ENCODE measurements around the gene POLR2B. TPM values are rescaled to one million over a fixed set of nuclear protein-coding genes. Genes with fewer than 3 reads are reported as not detected.

Gene POLR2B
- total RNA-seq, 1 experiment from 2014 or later: 108 TPM

- no peaks in the 10 kb centered on the region for H3K79me1 ChIP-seq (ENCODE audit: insufficient read depth, low read depth, low read length, poor library complexity, severe bottlenecking)
- no peaks in the 10 kb centered on the region for H3K27me3 ChIP-seq (ENCODE audit: insufficient read depth, low read length)
- WGBS (ENCODE audit: extremely low coverage, insufficient read length, low lambda C conversion rate): no CpG with 5 or more reads among the region's 3 CpGs
- TF ChIP-seq CTCF (conservative IDR thresholded peaks at IDR 0.05): no peak
- H2BK5ac ChIP-seq (ENCODE audit: insufficient read length, low read length): no peak overlapping the region
- no peak overlapping the region for H2BK15ac ChIP-seq (ENCODE audit: low read depth, low read length)
- no peaks in the 10 kb centered on the region for H3K27me3 Mint-ChIP-seq (ENCODE audit: low read depth)
- H3K4me1 Mint-ChIP-seq: peaks cover 6 to 9% of the 10 kb centered on the region in 2 experiments; a peak in 3 of 4 replicates
- H3K9ac ChIP-seq (ENCODE audit: extremely low read depth, insufficient read length, low read length): no peak overlapping the region
- no peaks in the 10 kb centered on the region; the same call in 1 of the 2 replicates for H3K4me1 ChIP-seq (ENCODE audit: insufficient read depth, low read length)
- H2AFZ ChIP-seq (ENCODE audit: low read length): no peak overlapping the region
- no peak overlapping the region for H3T11ph ChIP-seq (ENCODE audit: low read length)
- no peak overlapping the region for H3K27ac Mint-ChIP-seq
- no peaks in the 10 kb centered on the region for H3K9me3 ChIP-seq (ENCODE audit: control insufficient read depth, low read depth, low read length)
- no peak overlapping the region for H3K4me3 Mint-ChIP-seq
- H3K23ac ChIP-seq (ENCODE audit: insufficient read length, low read depth, low read length): no peak overlapping the region
- no peak overlapping the region for H3K4me2 ChIP-seq (ENCODE audit: insufficient read depth, insufficient read length, low read length)
- no peak overlapping the region for H3K27ac ChIP-seq (ENCODE audit: insufficient read length, low read depth, low read length)
- no peak overlapping the region for H2AK5ac ChIP-seq (ENCODE audit: insufficient read length, low read length)
- H2BK12ac ChIP-seq (ENCODE audit: insufficient read length, low read depth, low read length): no peak overlapping the region
- no peak overlapping the region for H3K18ac ChIP-seq (ENCODE audit: insufficient read length, low read depth, low read length)
- no peak overlapping the region for H4K8ac ChIP-seq (replicated peaks; ENCODE audit: insufficient read length, low read depth, low read length)
- no peak overlapping the region for H3K4ac ChIP-seq (ENCODE audit: low read depth, low read length)
- no peak overlapping the region for H3K56ac ChIP-seq (ENCODE audit: insufficient read length, low read depth, low read length)
- no peaks in the 10 kb centered on the region; a peak in 3 of 5 replicates for H3K9me3 Mint-ChIP-seq
- no peaks in the 10 kb centered on the region for H4K20me1 ChIP-seq (ENCODE audit: control insufficient read depth, insufficient read depth, insufficient read length)
- DNase-seq: no peak
- H4K5ac ChIP-seq (ENCODE audit: insufficient read length, low read depth, low read length): no peak overlapping the region
- no peak overlapping the region for H2BK120ac ChIP-seq (ENCODE audit: low read depth, low read length, poor library complexity, severe bottlenecking)
- H2BK20ac ChIP-seq (ENCODE audit: low read depth, low read length, poor library complexity, severe bottlenecking): no peak overlapping the region
- peaks cover 40 to 54% (median 45%) of the 10 kb centered on the region in 3 experiments for H3K36me3 Mint-ChIP-seq (ENCODE audit: insufficient read depth in 1 of 3, low read depth in 3 of 3)
- H3K23me2 ChIP-seq (ENCODE audit: insufficient read length, low read depth, low read length, poor library complexity, severe bottlenecking): peaks cover 7% of the 10 kb centered on the region
- no peak overlapping the region for H3K14ac ChIP-seq (ENCODE audit: insufficient read depth, low read length)
- H3K79me2 ChIP-seq (ENCODE audit: insufficient read depth, low read length): peaks cover 16% of the 10 kb centered on the region
- H4K91ac ChIP-seq (ENCODE audit: insufficient read length, low read depth, low read length): no peak overlapping the region
Measured at GRCh38 chr4:56973336-56973735, 5.4 kb upstream of the POLR2B start.

Data from H9 (cell line).